ENCODE data around the gene FAIM2.
"Not testable (repeated sequence)": the region's sequence is repeated elsewhere in the genome, so short reads cannot be mapped to it uniquely, and the experiment has no call there.

Gene FAIM2

GRCh38 chr12:49875115-49875720 lies 28.5 kb downstream of the FAIM2 start:
- DNase-seq = no peak

GRCh38 chr12:49874142-49874897 lies 29.4 kb downstream of the FAIM2 start:
- no peak for DNase-seq

GRCh38 chr12:49873361-49873934 lies 30.3 kb downstream of the FAIM2 start:
- no peak for DNase-seq

- no peak for DNase-seq
These were observed 30.9 kb downstream of the FAIM2 start for GRCh38 chr12:49872781-49873181.

- DNase-seq = no peak
These were observed 31.3 kb downstream of the FAIM2 start for GRCh38 chr12:49872381-49872780.

GRCh38 chr12:49871811-49872251 lies 31.9 kb downstream of the FAIM2 start:
- not testable (repeated sequence) for DNase-seq

GRCh38 chr12:49871263-49871561 lies 32.5 kb downstream of the FAIM2 start:
- DNase-seq = no peak

- DNase-seq = no peak
These were observed 33.0 kb downstream of the FAIM2 start for GRCh38 chr12:49870501-49871262.

- DNase-seq = no peak
These were observed 33.7 kb downstream of the FAIM2 start for GRCh38 chr12:49869816-49870500.

GRCh38 chr12:49868952-49869815 lies 34.5 kb downstream of the FAIM2 start:
- no peak for DNase-seq

GRCh38 chr12:49868449-49868848 lies 35.3 kb downstream of the FAIM2 start:
- no peak for DNase-seq

- DNase-seq = no peak
These were observed 35.9 kb downstream of the FAIM2 start for GRCh38 chr12:49867570-49868341.

GRCh38 chr12:49866859-49867569 lies 36.7 kb downstream of the FAIM2 start:
- DNase-seq = peak; percentile 79

- no peak for DNase-seq
These were observed 37.9 kb downstream of the FAIM2 start for GRCh38 chr12:49865782-49866135.

GRCh38 chr12:49865109-49865781 lies 38.5 kb downstream of the FAIM2 start:
- DNase-seq = no peak

GRCh38 chr12:49864798-49865090 lies 39.0 kb downstream of the FAIM2 start:
- no peak for DNase-seq

- DNase-seq = no peak
These were observed 39.5 kb downstream of the FAIM2 start for GRCh38 chr12:49863946-49864797.

- not testable (repeated sequence) for DNase-seq
These were observed 42.8 kb downstream of the FAIM2 start for GRCh38 chr12:49860921-49861320.

- DNase-seq = not testable (repeated sequence)
These were observed 47.8 kb downstream of the FAIM2 start for GRCh38 chr12:49855890-49856289.
